ENCODE data around the gene B3GNT2. TPM values are rescaled to one million over a fixed set of nuclear protein-coding genes. Genes with fewer than 3 reads are reported as not detected.

Gene B3GNT2
- total and polyA plus RNA-seq, 9 of the 15 experiments (the other 6 are each of a cell fraction or from before 2014, with no cell fraction given), result 6.0 to 38.9 (median 25.0) TPM

DNA sequence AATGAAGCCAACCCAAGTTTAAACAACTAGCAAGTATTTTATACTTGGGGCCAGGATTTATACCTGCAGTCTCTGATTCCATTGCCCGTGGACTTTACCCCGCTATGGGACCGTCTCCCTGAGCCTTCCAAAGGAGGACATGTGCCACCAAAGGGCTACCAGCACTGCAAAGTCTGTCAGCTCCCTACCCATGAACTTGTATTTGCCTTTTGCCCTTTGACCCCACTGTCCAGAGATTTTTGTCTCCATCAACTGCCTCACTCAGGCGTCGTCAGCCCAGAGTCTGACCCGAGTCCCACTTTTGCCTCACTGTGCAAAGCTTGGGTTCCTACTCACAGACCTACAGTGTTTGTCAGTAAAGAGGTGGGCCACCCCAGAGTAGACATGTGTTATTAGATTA is 40.6 kb downstream of the B3GNT2 start:
- Histone ChIP-seq H3K9me3 (replicated peaks; ENCODE audit: control insufficient read depth, insufficient read depth, low read depth, low read length) (no peaks in the 10 kb centered on the region), H3K9me1 (ENCODE audit: control insufficient read depth, insufficient read depth, low read length) (no peaks in the 10 kb centered on the region), H3K4me3 (no peak overlapping the region), H3K36me3 (ENCODE audit: control insufficient read depth, insufficient read depth, low read length) (no peaks in the 10 kb centered on the region), H3K9ac (ENCODE audit: insufficient read depth in 1 of 2, low read depth in 2 of 2, low read length in 2 of 2) (no peak overlapping the region), H3K27me3 (ENCODE audit: control insufficient read depth in 2 of 2, insufficient read depth in 2 of 2, low read length in 2 of 2) (no peaks in the 10 kb centered on the region), H3K4me1 (replicated peaks in 1 of 2; ENCODE audit: control insufficient read depth in 2 of 2, insufficient read depth in 2 of 2, low read length in 2 of 2) (peaks cover 0 to 4% of the 10 kb centered on the region in 2 experiments; a peak in 1 of 5 replicates), H3K27ac (ENCODE audit: extremely low read depth, low read depth, low read length) (no peak overlapping the region), H3K4me2 (ENCODE audit: insufficient read depth, low read length) (no peak overlapping the region), H4K20me1 (replicated peaks; ENCODE audit: control insufficient read depth, insufficient read depth, low read length) (no peaks in the 10 kb centered on the region), H3K79me2 (ENCODE audit: control insufficient read depth, insufficient read depth, low read length) (no peaks in the 10 kb centered on the region), H2AFZ (ENCODE audit: low read depth, low read length) (no peak overlapping the region)
- ATAC-seq, result no peak
- TF ChIP-seq NR2C1 (IDR thresholded peaks at IDR 0.05) (peak; percentile 46), NR2C1 (tag; IDR thresholded peaks at IDR 0.05) (peak; percentile 56; the same call in 1 of the 2 replicates), MTA1 (IDR thresholded peaks at IDR 0.05; ENCODE audit: borderline replicate concordance) (no peak), PHF20 (IDR thresholded peaks at IDR 0.05; ENCODE audit: partially characterized antibody) (no peak), NR2C2 (CRISPR knock-in tag; IDR thresholded peaks at IDR 0.05) (no peak), NR2C2 (tag; IDR thresholded peaks at IDR 0.05) (peak; percentile 22; the same call in 1 of the 2 replicates)
- TF ChIP-seq, protein P1, sequence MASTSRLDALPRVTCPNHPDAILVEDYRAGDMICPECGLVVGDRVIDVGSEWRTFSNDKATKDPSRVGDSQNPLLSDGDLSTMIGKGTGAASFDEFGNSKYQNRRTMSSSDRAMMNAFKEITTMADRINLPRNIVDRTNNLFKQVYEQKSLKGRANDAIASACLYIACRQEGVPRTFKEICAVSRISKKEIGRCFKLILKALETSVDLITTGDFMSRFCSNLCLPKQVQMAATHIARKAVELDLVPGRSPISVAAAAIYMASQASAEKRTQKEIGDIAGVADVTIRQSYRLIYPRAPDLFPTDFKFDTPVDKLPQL (IDR thresholded peaks at IDR 0.05; ENCODE audit: extremely low read depth, insufficient read length), result no peak
- CTCF ChIA-PET (ENCODE audit: low intra/inter-chr PET ratio), result no interaction called here
- in situ Hi-C loops (cut with MboI) (no loop called here), intact Hi-C loops (cut with micrococcal nuclease) (no loop called here)
- no peak for DNase-seq (ENCODE audit: extremely low read depth in 1 of 4, low spot score in 3 of 4)
- BruUV-seq (replicated peaks), result no TSS peak
- FAIRE-seq, result no peak
- POLR2A ChIA-PET, result interaction anchor here (0.6 to 1.4 kb wide), 3 partner anchors 8 to 18 kb away, joined by 3 to 4 read pairs (median 3); no protein-coding TSS in a partner anchor
- WGBS (ENCODE audit: insufficient coverage, low coverage, missing lambda C conversion rate), result 76% methylated on average over 6 of the region's 6 CpGs

Measured in K562 (cell line).